ENCODE data around the gene SEPTIN3.
A peak's percentile ranks its signal among the peaks of the same experiment; 100 is the strongest.
"Not testable (repeated sequence)": the region's sequence is repeated elsewhere in the genome, so short reads cannot be mapped to it uniquely, and the experiment has no call there.

Gene SEPTIN3

GRCh38 chr22:41947424-41948080 is 21.7 kb upstream of the SEPTIN3 start:
- H3K4me3 ChIP-seq (ENCODE audit: low read depth, low read length): peak overlapping the region; percentile 87
- H3K9me3 ChIP-seq (ENCODE audit: control insufficient read depth, insufficient read depth, low read length): no peaks in the 10 kb centered on the region
- peaks cover 3% of the 10 kb centered on the region for H3K4me1 ChIP-seq (ENCODE audit: control insufficient read depth, insufficient read depth, low read length)
- H3K9ac ChIP-seq (ENCODE audit: low read depth, low read length): no peak overlapping the region
- H3K36me3 ChIP-seq (ENCODE audit: control insufficient read depth, insufficient read depth, low read length): peaks cover 12% of the 10 kb centered on the region
- no peaks in the 10 kb centered on the region for H3K27me3 ChIP-seq (ENCODE audit: control insufficient read depth, insufficient read depth, low read length)

DNA sequence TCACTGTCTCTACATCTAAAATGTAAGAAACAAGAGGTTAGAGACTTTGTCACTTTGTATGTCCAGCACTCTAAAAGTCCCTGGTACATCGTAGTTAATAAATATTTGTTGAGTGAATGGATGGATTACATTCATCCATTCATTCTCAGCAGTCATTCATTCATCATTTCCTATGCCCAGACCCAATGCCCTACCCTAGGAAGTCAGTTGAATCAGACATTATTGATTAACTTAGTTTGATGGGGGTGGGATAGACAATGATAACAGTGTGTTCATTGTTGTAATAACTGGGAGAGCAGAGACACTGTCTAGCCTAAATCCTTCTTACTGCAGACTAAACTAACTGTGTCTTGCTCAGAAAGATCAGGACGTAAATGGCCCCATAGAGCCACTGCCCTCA is 21.1 kb upstream of the SEPTIN3 start:
- Histone ChIP-seq H3K4me3 (ENCODE audit: low read depth, low read length) (no peak overlapping the region), H3K9ac (ENCODE audit: low read depth, low read length) (no peak overlapping the region), H3K4me1 (ENCODE audit: control insufficient read depth, insufficient read depth, low read length) (peaks cover 3% of the 10 kb centered on the region), H3K9me3 (ENCODE audit: control insufficient read depth, insufficient read depth, low read length) (no peaks in the 10 kb centered on the region), H3K27me3 (ENCODE audit: control insufficient read depth, insufficient read depth, low read length) (no peaks in the 10 kb centered on the region), H3K36me3 (ENCODE audit: control insufficient read depth, insufficient read depth, low read length) (peaks cover 6% of the 10 kb centered on the region)

DNA sequence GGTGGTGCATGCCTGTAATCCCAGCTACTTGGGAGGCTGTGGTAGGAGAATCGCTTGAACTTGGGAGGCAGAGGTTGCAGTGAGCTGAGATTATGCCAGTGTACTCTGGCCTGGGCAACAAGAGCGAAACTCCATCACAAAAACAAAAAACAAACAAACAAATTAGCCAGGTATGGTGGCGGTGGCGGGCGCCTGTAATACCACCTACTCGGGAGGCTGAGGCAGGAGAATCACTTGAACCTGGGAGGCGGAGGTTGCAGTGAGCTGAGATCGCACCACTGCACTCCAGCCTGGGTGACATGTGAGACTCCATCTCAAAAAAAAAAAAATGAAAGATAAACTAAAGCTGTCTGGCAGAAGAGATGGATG is 20.3 kb upstream of the SEPTIN3 start:
- H3K27me3 ChIP-seq (ENCODE audit: control insufficient read depth, insufficient read depth, low read length); H3K9me3 ChIP-seq (ENCODE audit: control insufficient read depth, insufficient read depth, low read length); H3K9ac ChIP-seq (ENCODE audit: low read depth, low read length); H3K36me3 ChIP-seq (ENCODE audit: control insufficient read depth, insufficient read depth, low read length); H3K4me1 ChIP-seq (ENCODE audit: control insufficient read depth, insufficient read depth, low read length); H3K4me3 ChIP-seq (ENCODE audit: low read depth, low read length): not testable (repeated sequence)

DNA sequence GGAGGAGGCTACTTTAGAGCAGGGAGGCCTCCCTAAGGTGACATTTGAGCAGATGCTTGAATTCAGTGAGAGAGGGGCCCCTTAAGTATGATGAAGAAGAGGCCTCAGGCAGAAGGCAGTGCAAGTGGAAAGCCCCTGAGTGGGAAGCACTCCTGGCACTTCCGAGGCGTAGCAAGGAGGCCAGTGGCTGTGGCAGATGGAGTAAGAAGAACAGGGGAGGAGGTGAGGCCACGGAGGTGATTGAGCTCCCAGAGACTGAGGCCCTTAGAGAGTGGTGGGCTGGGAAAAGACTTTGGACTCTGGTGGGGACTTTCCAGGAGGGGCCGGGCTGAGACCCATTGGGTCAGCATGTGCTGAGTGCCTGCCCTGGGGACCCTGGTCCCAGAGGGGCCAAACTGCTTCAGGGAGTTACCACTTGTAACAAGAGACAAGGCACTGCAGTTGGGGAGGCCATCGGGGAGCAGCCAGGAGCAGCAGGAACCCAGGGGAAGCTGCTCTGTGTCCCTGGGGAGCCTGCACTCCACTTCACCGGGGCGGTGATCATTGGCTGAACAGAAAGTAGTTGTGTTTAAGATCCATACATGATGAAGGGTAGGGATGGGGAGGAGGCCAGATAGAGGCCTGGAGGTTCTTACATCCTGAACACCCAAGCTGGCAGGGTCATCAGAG is 19.8 kb upstream of the SEPTIN3 start:
- no peak overlapping the region for H3K9ac ChIP-seq (ENCODE audit: low read depth, low read length)
- no peaks in the 10 kb centered on the region for H3K36me3 ChIP-seq (ENCODE audit: control insufficient read depth, insufficient read depth, low read length)
- H3K4me1 ChIP-seq (ENCODE audit: control insufficient read depth, insufficient read depth, low read length): peaks cover 3% of the 10 kb centered on the region

GRCh38 chr22:41951898-41952474 is 17.3 kb upstream of the SEPTIN3 start, which contains the start of gene SMIM45:
Gene SMIM45 (plus strand): TSS chr22:41952150.
- Histone ChIP-seq H3K9me3 (ENCODE audit: control insufficient read depth, insufficient read depth, low read length) (no peaks in the 10 kb centered on the region), H3K36me3 (ENCODE audit: control insufficient read depth, insufficient read depth, low read length) (no peaks in the 10 kb centered on the region), H3K4me3 (ENCODE audit: low read depth, low read length) (peak within 1 kb of the TSS; percentile 9), H3K4me1 (ENCODE audit: control insufficient read depth, insufficient read depth, low read length) (no peaks in the 10 kb centered on the region), H3K27me3 (ENCODE audit: control insufficient read depth, insufficient read depth, low read length) (no peaks in the 10 kb centered on the region), H3K9ac (ENCODE audit: low read depth, low read length) (no peak within 1 kb of the TSS)

More for the DNA sequence above, 19.8 kb upstream of the SEPTIN3 start:
- Histone ChIP-seq H3K9me3 (ENCODE audit: control insufficient read depth, insufficient read depth, low read length) (no peaks in the 10 kb centered on the region), H3K4me3 (ENCODE audit: low read depth, low read length) (no peak overlapping the region), H3K27me3 (ENCODE audit: control insufficient read depth, insufficient read depth, low read length) (no peaks in the 10 kb centered on the region)

- Histone ChIP-seq H3K36me3 (ENCODE audit: control insufficient read depth, insufficient read depth, low read length) (no peaks in the 10 kb centered on the region), H3K4me3 (ENCODE audit: low read depth, low read length) (no peak overlapping the region), H3K27me3 (ENCODE audit: control insufficient read depth, insufficient read depth, low read length) (no peaks in the 10 kb centered on the region), H3K4me1 (ENCODE audit: control insufficient read depth, insufficient read depth, low read length) (no peaks in the 10 kb centered on the region), H3K9ac (ENCODE audit: low read depth, low read length) (no peak overlapping the region), H3K9me3 (ENCODE audit: control insufficient read depth, insufficient read depth, low read length) (no peaks in the 10 kb centered on the region)
These were observed 16.5 kb upstream of the SEPTIN3 start for GRCh38 chr22:41952713-41953112.

- H3K9me3 ChIP-seq (ENCODE audit: control insufficient read depth, insufficient read depth, low read length): no peaks in the 10 kb centered on the region
- H3K4me3 ChIP-seq (ENCODE audit: low read depth, low read length): peak overlapping the region; percentile 48
- no peaks in the 10 kb centered on the region for H3K36me3 ChIP-seq (ENCODE audit: control insufficient read depth, insufficient read depth, low read length)
- no peaks in the 10 kb centered on the region for H3K4me1 ChIP-seq (ENCODE audit: control insufficient read depth, insufficient read depth, low read length)
- peaks cover 5% of the 10 kb centered on the region for H3K27me3 ChIP-seq (ENCODE audit: control insufficient read depth, insufficient read depth, low read length)
- H3K9ac ChIP-seq (ENCODE audit: low read depth, low read length): no peak overlapping the region
These were observed 11.2 kb upstream of the SEPTIN3 start for GRCh38 chr22:41957941-41958556.

- Histone ChIP-seq H3K9me3 (ENCODE audit: control insufficient read depth, insufficient read depth, low read length) (no peaks in the 10 kb centered on the region), H3K27me3 (ENCODE audit: control insufficient read depth, insufficient read depth, low read length) (peaks cover 3% of the 10 kb centered on the region), H3K9ac (ENCODE audit: low read depth, low read length) (no peak overlapping the region), H3K4me1 (ENCODE audit: control insufficient read depth, insufficient read depth, low read length) (peaks cover 4% of the 10 kb centered on the region), H3K4me3 (ENCODE audit: low read depth, low read length) (no peak overlapping the region), H3K36me3 (ENCODE audit: control insufficient read depth, insufficient read depth, low read length) (no peaks in the 10 kb centered on the region)
These were observed 5.7 kb upstream of the SEPTIN3 start for GRCh38 chr22:41963453-41964111.

GRCh38 chr22:41964112-41964491 is 5.1 kb upstream of the SEPTIN3 start:
- Histone ChIP-seq H3K4me1 (ENCODE audit: control insufficient read depth, insufficient read depth, low read length) (peaks cover 6% of the 10 kb centered on the region), H3K36me3 (ENCODE audit: control insufficient read depth, insufficient read depth, low read length) (no peaks in the 10 kb centered on the region), H3K9me3 (ENCODE audit: control insufficient read depth, insufficient read depth, low read length) (no peaks in the 10 kb centered on the region), H3K4me3 (ENCODE audit: low read depth, low read length) (no peak overlapping the region), H3K27me3 (ENCODE audit: control insufficient read depth, insufficient read depth, low read length) (peaks cover 3% of the 10 kb centered on the region), H3K9ac (ENCODE audit: low read depth, low read length) (no peak overlapping the region)

GRCh38 chr22:41966225-41966606 is 3.0 kb upstream of the SEPTIN3 start:
- Histone ChIP-seq H3K36me3 (ENCODE audit: control insufficient read depth, insufficient read depth, low read length) (no peaks in the 10 kb centered on the region), H3K4me3 (ENCODE audit: low read depth, low read length) (no peak overlapping the region)

DNA sequence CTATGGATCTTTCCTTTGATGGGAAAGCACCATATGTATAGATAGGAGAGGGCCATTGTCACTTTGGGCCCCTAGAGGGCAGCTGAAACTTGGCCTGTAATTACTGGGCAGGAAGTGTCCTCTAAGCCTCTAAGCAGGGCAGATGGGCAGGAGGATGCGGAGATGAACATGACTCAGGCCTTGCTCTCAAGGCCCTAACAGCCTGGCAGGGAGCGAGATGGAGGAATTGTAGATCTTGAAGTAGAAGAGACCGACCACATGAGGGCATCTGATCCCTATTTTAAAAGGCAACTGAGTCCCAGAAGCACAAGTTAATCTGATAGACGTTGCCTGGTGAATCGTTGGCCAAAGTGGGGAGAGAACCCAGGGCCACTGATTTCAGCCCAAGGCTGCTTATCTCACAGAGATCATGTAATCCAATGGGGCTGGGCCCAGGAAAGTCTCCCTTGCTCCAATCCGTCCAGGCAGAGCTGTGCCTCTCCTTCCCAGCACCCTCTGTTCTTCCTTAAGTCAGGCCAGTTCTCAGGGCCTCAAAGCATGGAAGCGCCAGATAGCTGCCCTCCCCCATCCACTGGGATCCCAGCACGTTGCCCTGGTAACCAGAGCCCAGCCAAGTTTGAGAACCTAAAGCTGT is 2.5 kb upstream of the SEPTIN3 start:
- no peaks in the 10 kb centered on the region for H3K27me3 ChIP-seq (ENCODE audit: control insufficient read depth, insufficient read depth, low read length)
- no peak overlapping the region for H3K9ac ChIP-seq (ENCODE audit: low read depth, low read length)
- no peaks in the 10 kb centered on the region for H3K36me3 ChIP-seq (ENCODE audit: control insufficient read depth, insufficient read depth, low read length)
- no peaks in the 10 kb centered on the region for H3K9me3 ChIP-seq (ENCODE audit: control insufficient read depth, insufficient read depth, low read length)
- H3K4me3 ChIP-seq (ENCODE audit: low read depth, low read length): no peak overlapping the region
- H3K4me1 ChIP-seq (ENCODE audit: control insufficient read depth, insufficient read depth, low read length): peaks cover 6% of the 10 kb centered on the region

More at GRCh38 chr22:41966225-41966606, 3.0 kb upstream of the SEPTIN3 start:
- Histone ChIP-seq H3K27me3 (ENCODE audit: control insufficient read depth, insufficient read depth, low read length) (no peaks in the 10 kb centered on the region), H3K4me1 (ENCODE audit: control insufficient read depth, insufficient read depth, low read length) (peaks cover 6% of the 10 kb centered on the region), H3K9ac (ENCODE audit: low read depth, low read length) (no peak overlapping the region), H3K9me3 (ENCODE audit: control insufficient read depth, insufficient read depth, low read length) (no peaks in the 10 kb centered on the region)
